Activated CD8-positive, alpha-beta T cell treated with anti-CD3 and anti-CD28 coated beads for 36 hours (primary cell): Measurements from ENCODE around the gene UTP14C. TPM values are rescaled to one million over a fixed set of nuclear protein-coding genes. Genes with fewer than 3 reads are reported as not detected.
"Not testable (repeated sequence)": the region's sequence is repeated elsewhere in the genome, so short reads cannot be mapped to it uniquely, and the experiment has no call there.

Experiments
- ATAC-seq: fragments of 200-7000 bp; cut with Tn5 transposase; one replicate; pipeline ENCODE4 v1.10.0; 2021; ENCODE audit warnings: mild to moderate bottlenecking, moderate library complexity
- CTCF ChIA-PET: fragments of 350-600 bp; sonication (Branson Sonifier 250); formaldehyde crosslinking; loops from one replicate; lab custom pipeline; 2021; ENCODE audit warnings: antibody characterized with exemption; lab: Charles Lee
- POLR2A ChIA-PET: fragments of 350-600 bp; sonication (Branson Sonifier 250); formaldehyde crosslinking; loops from one replicate; lab custom pipeline; 2021; ENCODE audit warnings: antibody characterized with exemption; lab: Charles Lee
- DNase-seq: peaks from one replicate; pipeline ENCODE4 v3.0.0-alpha.2; 2020
- H3K27ac Mint-ChIP-seq: one replicate; pipeline ENCODE4 v1.8.0; 2021; ENCODE audit warnings: mild to moderate bottlenecking, mixed read lengths
- H3K27me3 Mint-ChIP-seq: one replicate; pipeline ENCODE4 v1.8.0; 2021; ENCODE audit warnings: mixed read lengths
- H3K36me3 Mint-ChIP-seq: one replicate; pipeline ENCODE4 v1.8.0; 2021; ENCODE audit warnings: low read depth, mixed read lengths
- H3K4me1 Mint-ChIP-seq: one replicate; pipeline ENCODE4 v1.8.0; 2021; ENCODE audit warnings: low read depth, mixed read lengths
- H3K4me3 Mint-ChIP-seq: one replicate; pipeline ENCODE4 v1.8.0; 2021; ENCODE audit warnings: mild to moderate bottlenecking, moderate library complexity, mixed read lengths
- H3K9me3 Mint-ChIP-seq: one replicate; pipeline ENCODE4 v1.8.0; 2021; ENCODE audit warnings: mixed read lengths
- intact Hi-C: fragments of 100-400 bp; cut with micrococcal nuclease; formaldehyde crosslinking; loops from one replicate; pipeline ENCODE4 v1.10.0; 2022
- total RNA-seq, 2 experiments: library from RNA; stranded (reverse); gene quantifications; one replicate each; pipeline ENCODE4 v1.2.3, GENCODE V29; 2021
- TF ChIP-seq, protein P1 (sequence below): fragments of 200-600 bp; IDR thresholded peaks from one replicate; pipeline ENCODE4 v1.8.0; 2022; ENCODE audit warnings: antibody characterized with exemption, mild to moderate bottlenecking

UTP14C gene
- total RNA-seq, 2 experiments from 2014 or later = 7.2 to 7.3 TPM

DNA sequence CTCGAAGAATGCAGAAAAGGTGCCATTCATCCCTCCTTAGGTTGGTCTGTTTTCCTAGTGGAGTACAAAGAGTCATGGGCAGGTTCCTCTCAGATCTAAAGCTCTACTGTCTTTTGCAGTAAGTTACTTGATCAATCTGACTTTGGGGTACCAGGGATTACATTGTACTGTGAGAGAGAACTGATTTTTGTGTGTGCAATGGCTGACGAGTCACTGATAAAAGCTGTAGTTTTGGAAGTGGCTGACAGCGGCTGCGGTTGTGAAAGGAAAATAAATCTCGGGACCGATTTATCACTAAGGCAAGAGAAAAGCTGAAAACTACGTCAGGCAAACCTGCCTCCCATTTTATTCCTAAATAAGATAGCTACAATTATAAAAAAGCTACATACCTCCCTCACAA, 26.9 kb downstream of the UTP14C start:
- ChIA-PET CTCF (no interaction called here), POLR2A (no interaction called here)
- Mint-ChIP-seq H3K4me3 (no peak overlapping the region), H3K27me3 (no peaks in the 10 kb centered on the region), H3K4me1 (no peaks in the 10 kb centered on the region), H3K36me3 (no peaks in the 10 kb centered on the region), H3K9me3 (peaks cover 12% of the 10 kb centered on the region), H3K27ac (no peak overlapping the region)
- no peak for DNase-seq
- TF ChIP-seq, protein P1, sequence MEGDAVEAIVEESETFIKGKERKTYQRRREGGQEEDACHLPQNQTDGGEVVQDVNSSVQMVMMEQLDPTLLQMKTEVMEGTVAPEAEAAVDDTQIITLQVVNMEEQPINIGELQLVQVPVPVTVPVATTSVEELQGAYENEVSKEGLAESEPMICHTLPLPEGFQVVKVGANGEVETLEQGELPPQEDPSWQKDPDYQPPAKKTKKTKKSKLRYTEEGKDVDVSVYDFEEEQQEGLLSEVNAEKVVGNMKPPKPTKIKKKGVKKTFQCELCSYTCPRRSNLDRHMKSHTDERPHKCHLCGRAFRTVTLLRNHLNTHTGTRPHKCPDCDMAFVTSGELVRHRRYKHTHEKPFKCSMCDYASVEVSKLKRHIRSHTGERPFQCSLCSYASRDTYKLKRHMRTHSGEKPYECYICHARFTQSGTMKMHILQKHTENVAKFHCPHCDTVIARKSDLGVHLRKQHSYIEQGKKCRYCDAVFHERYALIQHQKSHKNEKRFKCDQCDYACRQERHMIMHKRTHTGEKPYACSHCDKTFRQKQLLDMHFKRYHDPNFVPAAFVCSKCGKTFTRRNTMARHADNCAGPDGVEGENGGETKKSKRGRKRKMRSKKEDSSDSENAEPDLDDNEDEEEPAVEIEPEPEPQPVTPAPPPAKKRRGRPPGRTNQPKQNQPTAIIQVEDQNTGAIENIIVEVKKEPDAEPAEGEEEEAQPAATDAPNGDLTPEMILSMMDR = no peak
- no peak for ATAC-seq
- intact Hi-C loops = no loop called here

DNA sequence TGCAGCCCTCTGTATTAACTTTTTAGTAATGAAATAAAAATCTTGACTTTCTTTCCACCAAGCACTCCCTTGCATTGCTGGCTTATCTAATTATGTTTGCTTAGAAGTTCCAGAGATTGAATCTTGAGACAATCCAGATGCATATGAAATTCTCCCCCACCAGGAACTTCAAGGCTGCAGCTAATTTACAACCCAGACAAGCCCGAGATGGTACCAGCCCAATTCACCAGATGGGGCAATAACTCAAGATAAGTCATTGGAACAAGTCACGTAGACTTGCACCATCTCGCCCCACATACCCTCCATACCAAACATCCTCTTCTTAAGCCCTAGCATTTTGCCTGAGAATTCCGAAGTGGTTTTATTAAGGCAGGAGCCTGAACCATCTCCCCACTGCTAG, 29.0 kb downstream of the UTP14C start:
- ChIA-PET POLR2A (no interaction called here), CTCF (no interaction called here)
- TF ChIP-seq, protein P1 = no peak
- intact Hi-C loops = no loop called here
- ATAC-seq (no peak), DNase-seq (no peak)
- H3K4me3 Mint-ChIP-seq = no peak overlapping the region
- no peak overlapping the region for H3K27ac Mint-ChIP-seq
- H3K27me3 Mint-ChIP-seq = no peaks in the 10 kb centered on the region
- H3K36me3 Mint-ChIP-seq = no peaks in the 10 kb centered on the region
- H3K9me3 Mint-ChIP-seq = peaks cover 12% of the 10 kb centered on the region
- no peaks in the 10 kb centered on the region for H3K4me1 Mint-ChIP-seq

DNA sequence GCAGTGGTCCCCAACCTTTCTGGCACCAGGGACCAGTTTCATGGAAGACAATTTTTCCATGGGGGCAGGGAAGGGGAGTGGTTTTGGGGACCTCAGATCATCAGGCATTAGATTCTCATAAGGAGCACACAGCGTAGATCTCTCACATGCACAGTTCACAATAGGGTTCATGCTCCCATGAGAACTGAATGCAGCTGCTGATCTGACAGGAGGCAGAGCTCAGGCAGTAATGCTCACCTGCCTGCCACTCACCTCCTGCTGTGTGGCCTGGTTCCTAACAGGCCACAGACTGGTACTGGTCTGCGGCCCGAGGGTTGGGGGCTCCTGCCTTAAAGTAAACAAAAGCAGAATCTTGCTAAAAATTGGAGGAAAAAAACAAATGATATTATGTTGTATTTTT, 36.6 kb downstream of the UTP14C start:
- DNase-seq, H3K36me3 Mint-ChIP-seq, H3K27me3 Mint-ChIP-seq, H3K4me1 Mint-ChIP-seq, POLR2A ChIA-PET, CTCF ChIA-PET, intact Hi-C loops, H3K27ac Mint-ChIP-seq, ATAC-seq, H3K4me3 Mint-ChIP-seq: not testable (repeated sequence)
- peaks cover 13% of the 10 kb centered on the region for H3K9me3 Mint-ChIP-seq

DNA sequence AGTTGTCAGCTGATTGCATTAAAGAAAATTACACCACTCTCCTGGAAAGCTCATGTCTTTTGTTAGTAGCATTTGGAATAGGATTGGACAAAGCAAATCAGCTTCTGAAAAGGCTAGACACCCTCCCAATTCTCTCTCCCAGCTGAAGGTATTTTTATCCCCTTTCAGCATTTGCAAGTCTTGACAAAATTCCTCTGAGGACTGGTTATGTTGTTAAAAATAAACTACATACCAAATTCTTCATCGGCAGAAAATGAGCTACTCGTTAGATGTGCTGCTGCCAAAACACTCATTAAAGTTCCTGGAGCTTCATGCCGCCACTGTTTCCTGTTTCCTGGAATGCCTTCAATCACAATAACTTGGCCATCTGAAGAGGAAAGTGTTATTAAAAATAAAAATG, 37.1 kb downstream of the UTP14C start:
- Mint-ChIP-seq H3K9me3 (peaks cover 13% of the 10 kb centered on the region), H3K36me3 (no peaks in the 10 kb centered on the region), H3K27me3 (no peaks in the 10 kb centered on the region), H3K4me3 (no peak overlapping the region), H3K4me1 (no peaks in the 10 kb centered on the region), H3K27ac (no peak overlapping the region)
- TF ChIP-seq, protein P1 = no peak
- ChIA-PET POLR2A (no interaction called here), CTCF (no interaction called here)
- intact Hi-C loops = no loop called here
- ATAC-seq (no peak), DNase-seq (no peak)

DNA sequence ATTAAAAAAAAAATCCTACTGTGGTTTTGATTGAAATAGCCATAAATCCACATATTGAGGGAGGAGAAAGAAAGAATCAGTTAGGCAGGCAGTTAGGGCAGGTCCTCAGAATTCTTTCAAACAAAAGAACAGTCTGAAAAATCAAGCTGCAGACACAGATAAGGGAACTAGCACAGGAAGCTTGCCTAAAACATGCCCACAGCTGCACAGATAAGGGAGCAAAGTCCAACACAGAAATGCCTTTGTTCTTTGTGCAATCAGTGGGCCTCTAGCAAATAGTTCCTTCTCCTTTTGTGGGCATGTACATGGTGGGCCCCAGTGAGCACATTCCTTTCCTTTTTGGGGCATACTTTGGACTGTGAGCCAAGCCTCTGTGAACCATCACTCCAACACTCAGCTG, 42.7 kb downstream of the UTP14C start:
- Mint-ChIP-seq H3K4me1 (peaks cover 7% of the 10 kb centered on the region), H3K9me3 (peaks cover 16% of the 10 kb centered on the region)
- POLR2A ChIA-PET = no interaction called here

More for the DNA sequence above, 42.7 kb downstream of the UTP14C start:
- no peak for ATAC-seq
- Mint-ChIP-seq H3K36me3 (no peaks in the 10 kb centered on the region), H3K4me3 (no peak overlapping the region), H3K27ac (no peak overlapping the region), H3K27me3 (peaks cover 12% of the 10 kb centered on the region)
- peak; percentile 3 for DNase-seq
- CTCF ChIA-PET = no interaction called here
- TF ChIP-seq, protein P1 = no peak
- intact Hi-C loops = no loop called here
